Measurements from ENCODE around the gene SNX7. TPM values are rescaled to one million over a fixed set of nuclear protein-coding genes. Genes with fewer than 3 reads are reported as not detected.

Gene SNX7
- total and polyA plus RNA-seq, 2 donors (not counting 3 experiments of a cell fraction or from before 2014, with no cell fraction given) = 22.4 to 37.9 TPM

GRCh38 chr1:98653123-98653522 is 8.4 kb upstream of the SNX7 start:
- FAIRE-seq = no peak
- POLR2A ChIA-PET = no interaction called here
- CTCF ChIA-PET = no interaction called here

More at GRCh38 chr1:98653123-98653522, 8.4 kb upstream of the SNX7 start:
- intact Hi-C loops (cut with micrococcal nuclease) = no loop called here
- Histone ChIP-seq H3K9me3 (replicated peaks; ENCODE audit: control insufficient read depth, insufficient read depth, low read length) (no peaks in the 10 kb centered on the region), H3K9ac (replicated peaks; ENCODE audit: extremely low read depth, insufficient read depth, low read length) (no peak overlapping the region), H3K27ac (ENCODE audit: insufficient read depth, low read depth, low read length) (no peak overlapping the region), H3K4me3 (replicated peaks in 1 of 3; ENCODE audit: insufficient read depth in 1 of 3, low read depth in 1 of 3, low read length in 3 of 3) (no peak overlapping the region), H3K79me2 (ENCODE audit: control insufficient read depth, insufficient read depth, low read length) (no peaks in the 10 kb centered on the region), H3K4me2 (ENCODE audit: insufficient read depth, low read length) (no peak overlapping the region), H3K27me3 (ENCODE audit: control insufficient read depth in 2 of 2, insufficient read depth in 2 of 2, low read length in 2 of 2) (peaks cover 0 to 2% of the 10 kb centered on the region in 2 experiments), H2AFZ (ENCODE audit: low read depth, low read length) (no peak overlapping the region), H4K20me1 (replicated peaks; ENCODE audit: control insufficient read depth, extremely low read depth, insufficient read depth, low read length) (no peaks in the 10 kb centered on the region), H3K36me3 (ENCODE audit: control insufficient read depth in 2 of 2, extremely low read depth in 1 of 2, insufficient read depth in 2 of 2, low read length in 2 of 2) (no peaks in the 10 kb centered on the region), H3K9me1 (replicated peaks; ENCODE audit: control insufficient read depth, extremely low read depth, insufficient read depth, low read length) (no peaks in the 10 kb centered on the region), H3K4me1 (ENCODE audit: control insufficient read depth, extremely low read depth, insufficient read depth, low read length) (no peaks in the 10 kb centered on the region)
- TF ChIP-seq MAX (IDR thresholded peaks at IDR 0.05; ENCODE audit: insufficient read depth, insufficient read length) (no peak), JUN (IDR thresholded peaks at IDR 0.05; ENCODE audit: borderline replicate concordance, insufficient read depth, insufficient read length, low read depth) (no peak), CTCF (IDR thresholded peaks at IDR 0.05; ENCODE audit: extremely low read depth in 1 of 2, insufficient read depth in 1 of 2, low read depth in 1 of 2, low read length in 2 of 2) (no peak), MYC (IDR thresholded peaks at IDR 0.05; ENCODE audit: low read depth, low read length) (no peak), FOS (IDR thresholded peaks at IDR 0.05; ENCODE audit: borderline replicate concordance, insufficient read depth, low read length) (no peak), POLR2AphosphoS5 (IDR thresholded peaks at IDR 0.05; ENCODE audit: insufficient read depth, low read depth, low read length) (no peak), EZH2 (IDR thresholded peaks at IDR 0.05; ENCODE audit: borderline replicate concordance, low read depth, low read length, severe bottlenecking) (no peak), GATA2 (IDR thresholded peaks at IDR 0.05; ENCODE audit: insufficient read depth, insufficient read length, low read depth, low read length) (no peak), POLR2A (IDR thresholded peaks at IDR 0.05; ENCODE audit: low read depth, low read length) (no peak)
- dilution Hi-C loops (cut with MboI; ENCODE audit: extremely low pct_ligation_motif_present, low sequenced_read_pairs) = no loop called here
- BruUV-seq (replicated peaks) = no TSS peak
- no peak for DNase-seq (ENCODE audit: low read depth, low spot score)
